Measurements from ENCODE around the gene FBF1. TPM values are rescaled to one million over a fixed set of nuclear protein-coding genes. Genes with fewer than 3 reads are reported as not detected.
A peak's percentile ranks its signal among the peaks of the same experiment; 100 is the strongest.

FBF1 gene
- total and polyA plus RNA-seq, 9 of the 15 experiments (the other 6 are each of a cell fraction or from before 2014, with no cell fraction given) = 0.46 to 14.9 (median 7.5) TPM

DNA sequence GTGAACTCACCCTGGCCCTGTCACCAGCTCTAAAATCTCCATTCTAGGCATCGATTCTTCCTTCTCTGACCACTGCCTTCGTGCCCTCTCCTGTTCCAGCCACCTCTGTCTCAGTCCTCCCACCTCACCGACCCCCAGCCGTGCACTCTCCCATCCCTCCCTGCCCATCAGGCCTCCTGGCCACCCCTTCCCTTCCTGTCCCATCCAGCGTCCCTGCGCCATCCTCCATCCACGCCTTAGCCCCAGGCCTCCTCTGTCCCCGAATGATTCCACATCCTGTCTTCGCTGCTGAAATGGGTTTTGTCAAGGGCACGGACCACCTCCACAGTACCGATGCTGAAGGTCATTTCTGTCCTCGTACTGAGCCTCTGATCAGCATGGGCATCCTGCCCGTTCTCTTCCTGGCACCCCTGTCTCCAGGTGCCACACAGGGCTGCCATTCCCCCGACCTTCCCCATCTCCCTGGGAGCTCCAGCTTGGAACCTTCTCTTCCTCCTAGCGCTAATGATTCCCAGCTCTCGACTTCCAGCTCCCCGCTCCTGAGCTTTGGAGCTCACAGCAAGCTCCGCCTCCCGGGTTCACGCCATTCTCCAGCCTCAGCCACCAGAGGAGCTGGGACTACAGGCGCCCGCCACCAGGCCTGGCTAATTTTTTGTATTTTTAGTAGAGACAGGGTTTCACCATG, 46.7 kb downstream of the FBF1 start (continued):
- no peak for TF ChIP-seq FOXK2 (conservative IDR thresholded peaks at IDR 0.05 in 1 of 2, IDR thresholded peaks at IDR 0.05 in 1 of 2; ENCODE audit: low read depth in 2 of 2)
- peak; percentile 49; the same call in 1 of the 2 replicates for TF ChIP-seq RBFOX2 (IDR thresholded peaks at IDR 0.05; ENCODE audit: low read depth, low read length)
- TF ChIP-seq MAFG (tag; conservative IDR thresholded peaks at IDR 0.05) = no peak
- TF ChIP-seq ZNF318 (IDR thresholded peaks at IDR 0.05; ENCODE audit: borderline replicate concordance in 1 of 2, low read depth in 1 of 2) = no peak
- TF ChIP-seq, protein P1, sequence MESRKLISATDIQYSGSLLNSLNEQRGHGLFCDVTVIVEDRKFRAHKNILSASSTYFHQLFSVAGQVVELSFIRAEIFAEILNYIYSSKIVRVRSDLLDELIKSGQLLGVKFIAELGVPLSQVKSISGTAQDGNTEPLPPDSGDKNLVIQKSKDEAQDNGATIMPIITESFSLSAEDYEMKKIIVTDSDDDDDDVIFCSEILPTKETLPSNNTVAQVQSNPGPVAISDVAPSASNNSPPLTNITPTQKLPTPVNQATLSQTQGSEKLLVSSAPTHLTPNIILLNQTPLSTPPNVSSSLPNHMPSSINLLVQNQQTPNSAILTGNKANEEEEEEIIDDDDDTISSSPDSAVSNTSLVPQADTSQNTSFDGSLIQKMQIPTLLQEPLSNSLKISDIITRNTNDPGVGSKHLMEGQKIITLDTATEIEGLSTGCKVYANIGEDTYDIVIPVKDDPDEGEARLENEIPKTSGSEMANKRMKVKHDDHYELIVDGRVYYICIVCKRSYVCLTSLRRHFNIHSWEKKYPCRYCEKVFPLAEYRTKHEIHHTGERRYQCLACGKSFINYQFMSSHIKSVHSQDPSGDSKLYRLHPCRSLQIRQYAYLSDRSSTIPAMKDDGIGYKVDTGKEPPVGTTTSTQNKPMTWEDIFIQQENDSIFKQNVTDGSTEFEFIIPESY (CRISPR knock-in tag; IDR thresholded peaks at IDR 0.05) = peak; percentile 85
- TF ChIP-seq NUFIP1 (IDR thresholded peaks at IDR 0.05; ENCODE audit: partially characterized antibody) = no peak
- no peak for TF ChIP-seq ZNF431 (CRISPR knock-in tag; IDR thresholded peaks at IDR 0.05)
- no peak for TF ChIP-seq E2F3 (CRISPR knock-in tag; IDR thresholded peaks at IDR 0.05)
- TF ChIP-seq PCBP2 (IDR thresholded peaks at IDR 0.05; ENCODE audit: low read depth, low read length, poor library complexity, severe bottlenecking) = no peak
- 0 out of 2 replicates have a peak, but pooled peaks have one; percentile 31 for TF ChIP-seq ZC3H4 (CRISPR knock-in tag; IDR thresholded peaks at IDR 0.05; ENCODE audit: borderline replicate concordance)
